Measurements from ENCODE around the gene DYSF.

DNA sequence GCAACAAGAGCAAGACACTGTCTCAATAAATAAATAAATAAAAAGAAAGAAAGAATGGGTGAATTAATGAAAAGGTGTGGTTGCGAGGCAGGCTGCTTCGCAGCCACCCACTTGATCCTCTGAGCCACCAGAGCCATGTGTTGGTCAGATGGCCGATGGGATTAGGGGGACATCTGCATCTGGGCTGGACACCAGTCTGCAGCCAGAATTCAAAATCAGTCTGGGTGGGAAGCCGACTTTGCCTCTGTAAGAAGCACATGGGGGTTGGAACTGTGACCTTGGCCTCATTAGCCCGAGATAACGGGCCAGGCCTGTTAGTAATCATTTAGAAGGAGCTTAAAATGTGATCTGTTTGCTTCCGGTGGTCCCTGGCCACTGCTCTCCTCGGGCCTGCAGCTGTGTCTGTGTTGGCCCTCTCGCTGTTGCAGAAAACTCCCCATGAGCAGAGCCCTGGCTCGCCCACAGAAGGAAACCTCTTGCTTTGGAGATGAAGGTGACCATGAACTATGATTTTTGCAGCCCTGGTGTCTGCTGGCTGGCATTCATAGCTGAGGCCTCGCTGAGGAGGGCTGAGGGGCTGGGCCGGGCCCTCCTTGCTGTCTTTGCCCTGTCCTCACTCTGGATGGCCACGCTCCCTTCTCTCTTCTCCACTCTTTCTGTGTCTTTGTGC, 94.4 kb downstream of the DYSF start:
- TF ChIP-seq, protein P1, sequence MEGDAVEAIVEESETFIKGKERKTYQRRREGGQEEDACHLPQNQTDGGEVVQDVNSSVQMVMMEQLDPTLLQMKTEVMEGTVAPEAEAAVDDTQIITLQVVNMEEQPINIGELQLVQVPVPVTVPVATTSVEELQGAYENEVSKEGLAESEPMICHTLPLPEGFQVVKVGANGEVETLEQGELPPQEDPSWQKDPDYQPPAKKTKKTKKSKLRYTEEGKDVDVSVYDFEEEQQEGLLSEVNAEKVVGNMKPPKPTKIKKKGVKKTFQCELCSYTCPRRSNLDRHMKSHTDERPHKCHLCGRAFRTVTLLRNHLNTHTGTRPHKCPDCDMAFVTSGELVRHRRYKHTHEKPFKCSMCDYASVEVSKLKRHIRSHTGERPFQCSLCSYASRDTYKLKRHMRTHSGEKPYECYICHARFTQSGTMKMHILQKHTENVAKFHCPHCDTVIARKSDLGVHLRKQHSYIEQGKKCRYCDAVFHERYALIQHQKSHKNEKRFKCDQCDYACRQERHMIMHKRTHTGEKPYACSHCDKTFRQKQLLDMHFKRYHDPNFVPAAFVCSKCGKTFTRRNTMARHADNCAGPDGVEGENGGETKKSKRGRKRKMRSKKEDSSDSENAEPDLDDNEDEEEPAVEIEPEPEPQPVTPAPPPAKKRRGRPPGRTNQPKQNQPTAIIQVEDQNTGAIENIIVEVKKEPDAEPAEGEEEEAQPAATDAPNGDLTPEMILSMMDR (optimal IDR thresholded peaks at IDR 0.05 in 1 of 3, IDR thresholded peaks at IDR 0.05 in 1 of 3, conservative IDR thresholded peaks at IDR 0.05 in 1 of 3; ENCODE audit: extremely low read depth in 1 of 3, insufficient read depth in 2 of 3, low read length in 3 of 3), result no peak
- TF ChIP-seq EZH2 (IDR thresholded peaks at IDR 0.05; ENCODE audit: low read length), result no peak

Measured in keratinocyte (primary cell).